SK-N-MC (cell line): ENCODE data around the gene NYAP2.

Experiments used
- DNase-seq: peaks from one replicate; pipeline ENCODE4 v3.0.0-alpha.2; 2011; ENCODE audit warnings: low read depth, low spot score
- H3K27ac ChIP-seq: fragments of 200-600 bp; sonication (generic); 2 replicates; pipeline ENCODE4 v1.5.1; 2016; ENCODE audit warnings: mixed run types
- H3K36me3 ChIP-seq: fragments of 200-600 bp; sonication (generic); 2 replicates; pipeline ENCODE4 v1.6.1; 2017; ENCODE audit warnings: antibody characterized with exemption, low read length, mixed read lengths; ENCODE audit not compliant: insufficient read depth
- H3K4me3 ChIP-seq: fragments of 200-600 bp; sonication (generic); 2 replicates; pipeline ENCODE4 v1.5.1; 2016
- H3K9ac ChIP-seq: fragments of 200-600 bp; sonication (generic); 2 replicates; pipeline ENCODE4 v1.8.0; 2017; ENCODE audit warnings: mixed run types, mixed read lengths; ENCODE audit not compliant: insufficient read length
- H3K9me3 ChIP-seq: fragments of 200-600 bp; sonication (generic); 2 replicates; pipeline ENCODE4 v1.6.1; 2017; ENCODE audit warnings: low read depth, mild to moderate bottlenecking, antibody characterized with exemption, low read length, moderate library complexity, mixed read lengths
- EZH2 ChIP-seq: fragments of 200-600 bp; sonication (generic); IDR thresholded peaks from one replicate; pipeline ENCODE4 v1.6.1; 2017; ENCODE audit warnings: antibody characterized with exemption
- FOXP2 ChIP-seq: optimal IDR thresholded peaks from 2 replicates; pipeline ENCODE3; 2011; ENCODE audit warnings: mild to moderate bottlenecking, moderate library complexity; ENCODE audit not compliant: insufficient read depth; ENCODE audit errors: extremely low read length, control extremely low read depth
- POLR2AphosphoS5 ChIP-seq: IDR thresholded peaks from 2 replicates; pipeline ENCODE4 v1.6.1; 2012; ENCODE audit warnings: mild to moderate bottlenecking, low read depth, low read length, borderline replicate concordance

The NYAP2 gene

DNA sequence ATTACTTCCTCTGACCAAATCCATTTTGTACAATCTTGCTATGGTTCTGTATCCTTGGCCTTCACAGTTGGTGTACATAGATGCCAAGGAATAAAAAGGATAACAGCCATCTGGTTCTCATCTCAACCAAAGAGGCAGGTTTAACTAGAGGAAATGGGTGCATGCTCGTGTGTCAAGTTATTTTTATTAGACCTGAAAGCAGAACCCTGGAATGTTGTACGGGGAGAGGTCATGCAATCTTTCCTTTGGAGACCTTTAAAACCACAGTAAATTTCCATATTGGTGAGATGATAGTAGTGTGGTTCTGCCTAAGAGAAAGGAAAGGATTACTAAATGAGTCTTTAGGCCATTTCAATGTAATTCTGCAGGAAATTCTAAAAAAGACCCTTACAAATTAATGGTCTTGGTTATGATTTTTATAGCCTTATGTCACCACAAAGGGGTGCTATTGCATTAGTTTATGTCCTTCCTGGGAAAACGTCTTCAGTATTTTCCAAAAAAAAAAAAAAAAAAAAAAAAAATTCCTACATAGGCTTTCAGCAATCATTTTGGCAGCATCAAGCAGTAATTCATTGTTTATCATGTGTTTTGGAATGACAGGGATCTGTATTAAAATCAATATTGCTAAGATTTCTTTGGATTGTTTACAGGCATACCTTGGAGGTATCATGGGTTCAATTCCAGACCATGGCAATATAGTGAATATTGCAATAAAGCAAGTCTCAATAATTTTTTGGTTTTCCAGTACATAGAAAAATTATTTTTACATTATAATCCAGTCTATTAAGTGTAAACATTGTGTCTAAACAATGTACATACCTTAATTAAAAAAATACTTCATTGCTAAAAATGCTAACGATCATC is 270.8 kb downstream of the NYAP2 start:
- peak overlapping the region; percentile 44; the same call in 1 of the 2 replicates for H3K4me3 ChIP-seq
- H3K9me3 ChIP-seq: no peaks in the 10 kb centered on the region
- DNase-seq: peak; percentile 68
- no peaks in the 10 kb centered on the region for H3K36me3 ChIP-seq
- H3K9ac ChIP-seq: peak overlapping the region; percentile 39
- H3K27ac ChIP-seq: peak overlapping the region; percentile 69
- TF ChIP-seq EZH2 (no peak), FOXP2 (no peak), POLR2AphosphoS5 (no peak)

DNA sequence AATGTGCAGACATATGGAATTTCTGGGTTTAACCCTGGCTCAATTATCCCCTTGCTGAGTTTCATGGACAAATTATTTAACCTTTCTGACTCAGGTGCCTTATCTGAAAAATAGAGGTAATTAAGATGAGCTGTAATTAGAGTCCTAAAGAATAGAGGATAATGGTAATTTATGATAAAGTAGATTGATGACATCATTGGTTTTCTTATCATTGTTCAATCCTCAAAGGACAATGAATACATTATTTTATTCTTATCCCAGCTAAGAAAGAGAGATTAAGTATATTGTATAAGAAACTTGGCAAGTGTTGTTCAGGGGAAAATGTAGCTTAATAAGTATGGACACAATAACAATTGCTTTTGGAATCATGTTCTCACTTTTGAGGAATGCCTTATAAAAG is 279.3 kb downstream of the NYAP2 start:
- no peak for DNase-seq
- no peaks in the 10 kb centered on the region for H3K9me3 ChIP-seq
- no peak for TF ChIP-seq POLR2AphosphoS5
- no peak for TF ChIP-seq FOXP2
- no peak for TF ChIP-seq EZH2
- H3K4me3 ChIP-seq: no peak overlapping the region
- no peak overlapping the region for H3K9ac ChIP-seq
- H3K27ac ChIP-seq: no peak overlapping the region
- H3K36me3 ChIP-seq: no peaks in the 10 kb centered on the region

DNA sequence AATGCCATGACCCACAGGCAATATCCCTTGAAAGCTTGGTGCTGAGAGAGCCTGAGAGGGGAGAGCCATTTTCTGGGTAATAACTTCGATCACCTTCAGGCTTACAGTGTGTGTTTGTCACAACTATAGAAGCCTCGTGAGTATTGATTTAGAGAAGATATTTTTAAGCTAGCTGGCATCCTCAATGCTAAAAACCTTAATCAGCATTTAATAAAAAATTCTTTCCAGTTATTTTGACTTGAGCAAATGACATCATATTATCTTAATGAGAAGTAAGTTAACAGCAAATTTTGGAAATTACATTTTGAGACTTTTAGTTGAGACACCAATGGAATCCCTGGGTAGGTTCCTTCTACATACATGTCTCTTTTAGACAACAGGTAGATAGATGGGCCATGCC is 283.7 kb downstream of the NYAP2 start:
- no peak for DNase-seq
- no peaks in the 10 kb centered on the region for H3K9me3 ChIP-seq
- no peak overlapping the region for H3K27ac ChIP-seq
- H3K4me3 ChIP-seq: no peak overlapping the region
- no peak for TF ChIP-seq EZH2
- no peak for TF ChIP-seq POLR2AphosphoS5
- TF ChIP-seq FOXP2: no peak
- no peaks in the 10 kb centered on the region for H3K36me3 ChIP-seq
- no peak overlapping the region for H3K9ac ChIP-seq

DNA sequence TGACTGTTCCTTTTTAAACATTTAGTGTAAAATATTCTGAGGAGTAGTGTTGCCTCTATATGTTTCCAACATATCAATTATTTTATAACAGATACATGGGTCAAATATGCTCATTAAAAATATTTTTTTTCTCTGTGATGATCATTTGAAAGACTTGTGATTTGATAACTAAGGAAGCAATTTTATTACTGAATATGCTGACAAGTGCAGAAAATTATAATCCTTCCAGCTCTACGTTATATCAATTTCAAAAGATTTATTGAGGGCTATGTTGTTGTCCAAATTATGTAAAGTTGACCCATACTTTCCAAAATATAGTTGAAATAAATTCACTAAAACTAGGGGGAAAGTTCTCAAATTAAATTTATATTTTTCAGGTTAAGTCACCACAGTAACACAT is 290.6 kb downstream of the NYAP2 start:
- no peak for DNase-seq
- Histone ChIP-seq H3K36me3 (no peaks in the 10 kb centered on the region), H3K4me3 (no peak overlapping the region), H3K9me3 (no peaks in the 10 kb centered on the region), H3K9ac (no peak overlapping the region), H3K27ac (no peak overlapping the region)
- no peak for TF ChIP-seq EZH2
- no peak for TF ChIP-seq POLR2AphosphoS5
- no peak for TF ChIP-seq FOXP2

DNA sequence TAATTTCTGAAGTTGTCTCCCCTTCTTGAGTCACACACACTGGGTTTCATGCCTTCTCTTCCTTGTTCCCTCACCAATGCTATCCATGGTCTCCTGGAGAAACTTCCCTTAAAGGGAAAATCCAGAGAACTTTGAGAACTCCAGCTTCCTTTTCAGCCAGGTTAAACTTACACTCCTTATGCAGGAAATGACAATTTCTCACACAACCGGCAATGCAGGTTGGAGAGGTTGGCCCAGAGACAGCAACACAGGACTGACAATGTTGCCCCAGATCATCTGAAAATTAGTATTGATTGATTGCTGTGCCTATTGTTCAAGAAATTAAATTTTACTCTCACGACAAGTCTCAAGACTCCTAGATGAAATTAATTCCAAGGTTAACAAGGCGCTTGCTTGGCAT is 292.2 kb downstream of the NYAP2 start:
- TF ChIP-seq EZH2: no peak
- no peak for TF ChIP-seq FOXP2
- TF ChIP-seq POLR2AphosphoS5: no peak
- no peak overlapping the region for H3K9ac ChIP-seq
- no peak for DNase-seq
- no peak overlapping the region for H3K4me3 ChIP-seq
- no peaks in the 10 kb centered on the region for H3K36me3 ChIP-seq
- no peak overlapping the region for H3K27ac ChIP-seq
- no peaks in the 10 kb centered on the region for H3K9me3 ChIP-seq

DNA sequence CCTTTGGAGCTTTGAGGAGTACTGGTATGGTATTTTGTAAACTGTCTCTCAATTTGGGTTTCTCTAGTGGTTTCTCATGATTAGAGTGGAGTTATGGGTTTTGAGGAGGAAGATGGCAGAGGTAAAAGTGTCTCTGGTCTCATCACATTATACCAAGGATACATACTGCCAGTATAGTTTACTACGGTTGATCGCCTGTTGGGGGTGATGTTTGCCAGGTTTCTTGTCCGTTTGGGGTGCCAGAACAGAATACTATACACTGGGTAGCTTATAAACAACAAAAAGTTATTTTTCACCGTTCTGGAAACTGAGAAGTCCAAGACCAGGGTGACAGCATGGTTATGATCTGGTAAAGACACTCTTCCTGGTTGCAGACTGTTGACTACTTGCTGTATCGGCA is 293.7 kb downstream of the NYAP2 start:
- Histone ChIP-seq H3K9me3 (no peaks in the 10 kb centered on the region), H3K27ac (no peak overlapping the region), H3K36me3 (no peaks in the 10 kb centered on the region), H3K9ac (no peak overlapping the region), H3K4me3 (no peak overlapping the region)
- TF ChIP-seq POLR2AphosphoS5 (no peak), EZH2 (no peak), FOXP2 (no peak)
- no peak for DNase-seq

DNA sequence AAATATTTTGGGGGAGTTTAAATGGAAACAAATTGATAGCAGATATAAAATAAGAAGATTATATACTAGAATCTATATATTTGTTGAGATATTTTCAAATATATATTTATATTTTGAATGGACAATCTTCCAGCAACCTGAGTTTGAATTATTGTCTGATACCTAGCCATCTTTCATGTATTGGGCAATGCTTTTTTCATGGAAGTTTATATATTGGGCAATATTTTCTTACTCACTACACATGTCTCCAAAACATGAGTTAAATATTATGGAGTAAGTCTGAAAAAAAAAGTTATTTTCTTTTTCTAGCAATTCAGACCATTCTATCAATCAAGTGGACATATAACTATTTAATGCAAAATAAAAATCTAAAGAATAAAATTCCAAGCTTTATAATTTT is 295.2 kb downstream of the NYAP2 start:
- H3K36me3 ChIP-seq: no peaks in the 10 kb centered on the region
- no peak overlapping the region for H3K27ac ChIP-seq
- H3K9ac ChIP-seq: no peak overlapping the region
- H3K4me3 ChIP-seq: no peak overlapping the region
- TF ChIP-seq FOXP2: no peak
- no peak for TF ChIP-seq POLR2AphosphoS5
- TF ChIP-seq EZH2: no peak
- H3K9me3 ChIP-seq: no peaks in the 10 kb centered on the region
- no peak for DNase-seq

DNA sequence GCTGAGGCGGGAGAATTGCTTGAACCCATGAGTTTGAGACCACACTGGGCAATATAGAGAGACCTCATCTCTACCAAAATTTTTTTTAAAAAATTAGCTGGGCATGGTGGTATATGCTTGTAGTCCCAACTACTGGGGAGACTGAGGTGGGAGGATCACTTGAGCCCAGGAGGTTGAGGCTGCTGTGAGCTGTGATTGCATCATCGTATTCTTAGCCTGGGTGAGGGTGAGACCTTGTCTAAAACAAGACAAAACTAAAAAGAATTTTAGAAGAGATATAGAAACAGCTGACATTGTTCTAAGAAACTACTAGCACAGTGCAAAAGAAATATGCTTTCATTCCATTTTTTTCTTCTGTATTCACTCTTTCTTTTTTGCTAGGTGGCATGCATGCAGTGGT is 298.4 kb downstream of the NYAP2 start:
- H3K27ac ChIP-seq: no peak overlapping the region
- H3K4me3 ChIP-seq: no peak overlapping the region
- no peaks in the 10 kb centered on the region for H3K9me3 ChIP-seq
- no peak overlapping the region for H3K9ac ChIP-seq
- TF ChIP-seq POLR2AphosphoS5 (no peak), EZH2 (no peak), FOXP2 (no peak)
- H3K36me3 ChIP-seq: no peaks in the 10 kb centered on the region
- DNase-seq: no peak
